ENCODE data around the gene PCNT.

Gene PCNT

GRCh38 chr21:46344219-46344915, 20.4 kb downstream of the PCNT start:
- H3K9me3 Mint-ChIP-seq = no peaks in the 10 kb centered on the region
- peaks cover 4% of the 10 kb centered on the region for H3K4me1 Mint-ChIP-seq (ENCODE audit: low read depth)
- peaks cover 85% of the 10 kb centered on the region for H3K36me3 Mint-ChIP-seq (ENCODE audit: low read depth)
- H3K27ac Mint-ChIP-seq = no peak overlapping the region
- H3K4me3 Mint-ChIP-seq = no peak overlapping the region
- no peaks in the 10 kb centered on the region for H3K27me3 Mint-ChIP-seq
- no peak for DNase-seq

GRCh38 chr21:46345861-46346260, 21.9 kb downstream of the PCNT start:
- DNase-seq = no peak
- H3K4me1 Mint-ChIP-seq (ENCODE audit: low read depth) = peaks cover 4% of the 10 kb centered on the region
- peaks cover 83% of the 10 kb centered on the region for H3K36me3 Mint-ChIP-seq (ENCODE audit: low read depth)
- no peak overlapping the region for H3K4me3 Mint-ChIP-seq
- no peaks in the 10 kb centered on the region for H3K9me3 Mint-ChIP-seq
- no peak overlapping the region for H3K27ac Mint-ChIP-seq
- no peaks in the 10 kb centered on the region for H3K27me3 Mint-ChIP-seq

- no peak overlapping the region for H3K4me3 Mint-ChIP-seq
- H3K4me1 Mint-ChIP-seq (ENCODE audit: low read depth) = peaks cover 2% of the 10 kb centered on the region
- no peak overlapping the region for H3K27ac Mint-ChIP-seq
- no peaks in the 10 kb centered on the region for H3K27me3 Mint-ChIP-seq
- H3K9me3 Mint-ChIP-seq = no peaks in the 10 kb centered on the region
- H3K36me3 Mint-ChIP-seq (ENCODE audit: low read depth) = peaks cover 86% of the 10 kb centered on the region
- no peak for DNase-seq
Observed at GRCh38 chr21:46346296-46347202, 22.6 kb downstream of the PCNT start.

- peaks cover 92% of the 10 kb centered on the region for H3K36me3 Mint-ChIP-seq (ENCODE audit: low read depth)
- H3K27ac Mint-ChIP-seq = no peak overlapping the region
- H3K9me3 Mint-ChIP-seq = no peaks in the 10 kb centered on the region
- no peak overlapping the region for H3K4me3 Mint-ChIP-seq
- peaks cover 2% of the 10 kb centered on the region for H3K4me1 Mint-ChIP-seq (ENCODE audit: low read depth)
- no peak for DNase-seq
- no peaks in the 10 kb centered on the region for H3K27me3 Mint-ChIP-seq
Observed at GRCh38 chr21:46347203-46347550, 23.2 kb downstream of the PCNT start.

- no peak for DNase-seq
- Mint-ChIP-seq H3K36me3 (ENCODE audit: low read depth) (peaks cover 93% of the 10 kb centered on the region), H3K9me3 (no peaks in the 10 kb centered on the region), H3K4me1 (ENCODE audit: low read depth) (peaks cover 2% of the 10 kb centered on the region), H3K4me3 (no peak overlapping the region), H3K27me3 (no peaks in the 10 kb centered on the region), H3K27ac (no peak overlapping the region)
Observed at GRCh38 chr21:46347791-46348381, 23.9 kb downstream of the PCNT start.

- Mint-ChIP-seq H3K4me1 (ENCODE audit: low read depth) (no peaks in the 10 kb centered on the region), H3K4me3 (no peak overlapping the region), H3K9me3 (no peaks in the 10 kb centered on the region), H3K27me3 (no peaks in the 10 kb centered on the region), H3K27ac (no peak overlapping the region), H3K36me3 (ENCODE audit: low read depth) (peaks cover 94% of the 10 kb centered on the region)
- DNase-seq = no peak
Observed at GRCh38 chr21:46349134-46349760, 25.3 kb downstream of the PCNT start.

GRCh38 chr21:46350571-46350970, 26.6 kb downstream of the PCNT start:
- Mint-ChIP-seq H3K27ac (no peak overlapping the region), H3K9me3 (no peaks in the 10 kb centered on the region), H3K36me3 (ENCODE audit: low read depth) (peaks cover 98% of the 10 kb centered on the region), H3K27me3 (no peaks in the 10 kb centered on the region), H3K4me1 (ENCODE audit: low read depth) (peaks cover 3% of the 10 kb centered on the region), H3K4me3 (no peak overlapping the region)
- no peak for DNase-seq

GRCh38 chr21:46350981-46351380, 27.0 kb downstream of the PCNT start:
- H3K27me3 Mint-ChIP-seq = no peaks in the 10 kb centered on the region

GRCh38 chr21:46351476-46352163, 27.7 kb downstream of the PCNT start:
- H3K4me1 Mint-ChIP-seq (ENCODE audit: low read depth) = peaks cover 3% of the 10 kb centered on the region

More at GRCh38 chr21:46350981-46351380, 27.0 kb downstream of the PCNT start:
- H3K9me3 Mint-ChIP-seq = no peaks in the 10 kb centered on the region
- no peak overlapping the region for H3K27ac Mint-ChIP-seq
- H3K4me3 Mint-ChIP-seq = no peak overlapping the region
- H3K4me1 Mint-ChIP-seq (ENCODE audit: low read depth) = peaks cover 3% of the 10 kb centered on the region
- peaks cover 98% of the 10 kb centered on the region for H3K36me3 Mint-ChIP-seq (ENCODE audit: low read depth)
- no peak for DNase-seq

GRCh38 chr21:46352164-46352515, 28.2 kb downstream of the PCNT start:
- no peak overlapping the region for H3K27ac Mint-ChIP-seq
- no peak for DNase-seq

More at GRCh38 chr21:46351476-46352163, 27.7 kb downstream of the PCNT start:
- Mint-ChIP-seq H3K9me3 (no peaks in the 10 kb centered on the region), H3K4me3 (no peak overlapping the region), H3K27ac (no peak overlapping the region), H3K27me3 (no peaks in the 10 kb centered on the region), H3K36me3 (ENCODE audit: low read depth) (peaks cover 99% of the 10 kb centered on the region)
- DNase-seq = no peak

GRCh38 chr21:46352913-46353312, 29.0 kb downstream of the PCNT start:
- Mint-ChIP-seq H3K27me3 (no peaks in the 10 kb centered on the region), H3K4me3 (no peak overlapping the region), H3K9me3 (no peaks in the 10 kb centered on the region), H3K4me1 (ENCODE audit: low read depth) (peaks cover 3% of the 10 kb centered on the region), H3K27ac (no peak overlapping the region), H3K36me3 (ENCODE audit: low read depth) (peaks cover 99% of the 10 kb centered on the region)
- DNase-seq = no peak

More at GRCh38 chr21:46352164-46352515, 28.2 kb downstream of the PCNT start:
- Mint-ChIP-seq H3K9me3 (no peaks in the 10 kb centered on the region), H3K4me3 (no peak overlapping the region), H3K4me1 (ENCODE audit: low read depth) (peaks cover 3% of the 10 kb centered on the region), H3K36me3 (ENCODE audit: low read depth) (peaks cover 99% of the 10 kb centered on the region), H3K27me3 (no peaks in the 10 kb centered on the region)

GRCh38 chr21:46354046-46354445, 30.1 kb downstream of the PCNT start:
- H3K36me3 Mint-ChIP-seq (ENCODE audit: low read depth) = peaks cover 97% of the 10 kb centered on the region
- H3K4me3 Mint-ChIP-seq = no peak overlapping the region
- no peak for DNase-seq
- H3K4me1 Mint-ChIP-seq (ENCODE audit: low read depth) = peaks cover 3% of the 10 kb centered on the region
- H3K9me3 Mint-ChIP-seq = no peaks in the 10 kb centered on the region
- H3K27me3 Mint-ChIP-seq = no peaks in the 10 kb centered on the region
- no peak overlapping the region for H3K27ac Mint-ChIP-seq

- Mint-ChIP-seq H3K27ac (peak overlapping the region; percentile 73), H3K27me3 (no peaks in the 10 kb centered on the region), H3K4me1 (ENCODE audit: low read depth) (peaks cover 3% of the 10 kb centered on the region), H3K36me3 (ENCODE audit: low read depth) (peaks cover 95% of the 10 kb centered on the region), H3K9me3 (no peaks in the 10 kb centered on the region), H3K4me3 (no peak overlapping the region)
- no peak for DNase-seq
Observed at GRCh38 chr21:46354518-46354917, 30.6 kb downstream of the PCNT start.

Measured in activated T-cell treated with anti-CD3 and anti-CD28 coated beads, Interleukin-2, amount 50 U/mL, for 24 hours (primary cell).